ENCODE measurements around the gene NALCN. TPM values are rescaled to one million over a fixed set of nuclear protein-coding genes. Genes with fewer than 3 reads are reported as not detected.

NALCN gene
- total RNA-seq, 3 donors from 2014 or later, result 0.80 to 12.1 (median 1.6) TPM

- intact Hi-C loops (cut with DNase I; ENCODE audit: low total_unique reads), result no loop called here
- H3K27me3 ChIP-seq, result no peaks in the 10 kb centered on the region
- DNase-seq (ENCODE audit: low spot score in 2 of 2), result no peak
Measured at GRCh38 chr13:101018720-101019119, 397.6 kb downstream of the NALCN start.

GRCh38 chr13:101017123-101017872, 399.0 kb downstream of the NALCN start:
- H3K36me3 ChIP-seq, result no peaks in the 10 kb centered on the region

More at GRCh38 chr13:101018720-101019119, 397.6 kb downstream of the NALCN start:
- no peaks in the 10 kb centered on the region for H3K4me1 ChIP-seq
- no peak for TF ChIP-seq CTCF (IDR thresholded peaks at IDR 0.05)
- no peak for TF ChIP-seq POLR2AphosphoS5 (IDR thresholded peaks at IDR 0.05)
- no peak for TF ChIP-seq POLR2A (IDR thresholded peaks at IDR 0.05)
- no peak overlapping the region for H3K27ac ChIP-seq
- no peak overlapping the region for H3K4me3 ChIP-seq
- no peaks in the 10 kb centered on the region for H3K9me3 ChIP-seq
- H3K36me3 ChIP-seq, result no peaks in the 10 kb centered on the region

GRCh38 chr13:101016475-101016874, 399.8 kb downstream of the NALCN start:
- Histone ChIP-seq H3K4me1 (no peaks in the 10 kb centered on the region), H3K27ac (no peak overlapping the region), H3K27me3 (no peaks in the 10 kb centered on the region), H3K4me3 (no peak overlapping the region), H3K9me3 (no peaks in the 10 kb centered on the region), H3K36me3 (no peaks in the 10 kb centered on the region)
- intact Hi-C loops (cut with DNase I; ENCODE audit: low total_unique reads), result no loop called here
- TF ChIP-seq CTCF (IDR thresholded peaks at IDR 0.05) (no peak), POLR2AphosphoS5 (IDR thresholded peaks at IDR 0.05) (no peak), POLR2A (IDR thresholded peaks at IDR 0.05) (no peak)
- DNase-seq (ENCODE audit: low spot score in 2 of 2), result no peak

More at GRCh38 chr13:101017123-101017872, 399.0 kb downstream of the NALCN start:
- TF ChIP-seq CTCF (IDR thresholded peaks at IDR 0.05) (no peak), POLR2A (IDR thresholded peaks at IDR 0.05) (no peak), POLR2AphosphoS5 (IDR thresholded peaks at IDR 0.05) (no peak)
- Histone ChIP-seq H3K9me3 (no peaks in the 10 kb centered on the region), H3K4me3 (no peak overlapping the region), H3K4me1 (no peaks in the 10 kb centered on the region), H3K27me3 (no peaks in the 10 kb centered on the region), H3K27ac (no peak overlapping the region)
- intact Hi-C loops (cut with DNase I; ENCODE audit: low total_unique reads), result no loop called here
- no peak for DNase-seq (ENCODE audit: low spot score in 2 of 2)

GRCh38 chr13:101013245-101013644, 403.1 kb downstream of the NALCN start:
- no peak for DNase-seq (ENCODE audit: low spot score in 2 of 2)
- H3K4me1 ChIP-seq, result no peaks in the 10 kb centered on the region
- no peaks in the 10 kb centered on the region for H3K9me3 ChIP-seq
- intact Hi-C loops (cut with DNase I; ENCODE audit: low total_unique reads), result no loop called here
- no peaks in the 10 kb centered on the region for H3K27me3 ChIP-seq
- TF ChIP-seq POLR2AphosphoS5 (IDR thresholded peaks at IDR 0.05), result no peak
- no peak for TF ChIP-seq POLR2A (IDR thresholded peaks at IDR 0.05)
- no peak for TF ChIP-seq CTCF (IDR thresholded peaks at IDR 0.05)
- H3K36me3 ChIP-seq, result no peaks in the 10 kb centered on the region
- no peak overlapping the region for H3K27ac ChIP-seq
- no peak overlapping the region for H3K4me3 ChIP-seq

- Histone ChIP-seq H3K4me1 (no peaks in the 10 kb centered on the region), H3K4me3 (no peak overlapping the region), H3K27ac (no peak overlapping the region), H3K27me3 (no peaks in the 10 kb centered on the region), H3K36me3 (no peaks in the 10 kb centered on the region), H3K9me3 (no peaks in the 10 kb centered on the region)
- no peak for DNase-seq (ENCODE audit: low spot score in 2 of 2)
- no peak for TF ChIP-seq POLR2A (IDR thresholded peaks at IDR 0.05)
- no peak for TF ChIP-seq CTCF (IDR thresholded peaks at IDR 0.05)
- TF ChIP-seq POLR2AphosphoS5 (IDR thresholded peaks at IDR 0.05), result no peak
- intact Hi-C loops (cut with DNase I; ENCODE audit: low total_unique reads), result no loop called here
Measured at GRCh38 chr13:101010100-101010499, 406.2 kb downstream of the NALCN start.
